ENCODE data around the gene CT45A5. TPM values are rescaled to one million over a fixed set of nuclear protein-coding genes. Genes with fewer than 3 reads are reported as not detected.
"Not testable (repeated sequence)": the region's sequence is repeated elsewhere in the genome, so short reads cannot be mapped to it uniquely, and the experiment has no call there.

CT45A5 gene, protein sequence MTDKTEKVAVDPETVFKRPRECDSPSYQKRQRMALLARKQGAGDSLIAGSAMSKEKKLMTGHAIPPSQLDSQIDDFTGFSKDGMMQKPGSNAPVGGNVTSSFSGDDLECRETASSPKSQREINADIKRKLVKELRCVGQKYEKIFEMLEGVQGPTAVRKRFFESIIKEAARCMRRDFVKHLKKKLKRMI
- not detected for total RNA-seq

DNA sequence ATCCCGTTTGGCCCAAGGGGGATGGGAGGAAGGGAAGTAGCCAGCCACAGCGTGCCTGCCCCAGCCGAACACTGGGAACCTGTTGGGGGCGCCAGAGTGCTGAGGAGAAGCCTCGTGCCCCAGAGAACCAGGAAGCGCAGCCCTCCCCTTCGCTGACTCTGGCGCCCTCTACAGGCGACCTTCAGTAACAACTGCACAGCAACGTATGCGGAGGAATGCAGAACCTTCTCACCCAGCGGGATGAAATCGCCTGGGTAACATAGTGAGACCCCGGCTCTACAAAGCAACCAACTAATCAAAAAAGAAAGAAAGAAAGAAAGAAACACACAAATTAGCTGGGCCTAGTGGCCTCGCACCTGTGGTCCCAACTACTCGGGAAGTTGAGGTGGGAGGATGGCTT is at the start of gene CT45A5:
Gene CT45A5, minus strand, starts transcription at position 101 of the 400 bp plus-strand sequence. CDS start 3,774 bp downstream, outside the sequence.
- not testable (repeated sequence) for H3K4me3 ChIP-seq; H3K4me1 ChIP-seq; H3K9me3 ChIP-seq; H3K27ac ChIP-seq; DNase-seq (ENCODE audit: low spot score in 2 of 2); H3K36me3 ChIP-seq; H3K27me3 ChIP-seq
- WGBS, result no CpG with 5 or more reads among the region's 16 CpGs

DNA sequence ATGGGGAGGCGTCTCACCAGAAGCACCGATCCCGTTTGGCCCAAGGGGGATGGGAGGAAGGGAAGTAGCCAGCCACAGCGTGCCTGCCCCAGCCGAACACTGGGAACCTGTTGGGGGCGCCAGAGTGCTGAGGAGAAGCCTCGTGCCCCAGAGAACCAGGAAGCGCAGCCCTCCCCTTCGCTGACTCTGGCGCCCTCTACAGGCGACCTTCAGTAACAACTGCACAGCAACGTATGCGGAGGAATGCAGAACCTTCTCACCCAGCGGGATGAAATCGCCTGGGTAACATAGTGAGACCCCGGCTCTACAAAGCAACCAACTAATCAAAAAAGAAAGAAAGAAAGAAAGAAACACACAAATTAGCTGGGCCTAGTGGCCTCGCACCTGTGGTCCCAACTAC is 34.6 kb upstream of the CT45A5 start, which contains the start of gene CT45A2:
Gene CT45A2, minus strand, starts transcription at position 101 of the 400 bp plus-strand sequence. CDS start 3,747 bp downstream, outside the sequence.
- not testable (repeated sequence) for H3K4me1 ChIP-seq; H3K27me3 ChIP-seq; H3K36me3 ChIP-seq; H3K27ac ChIP-seq; H3K9me3 ChIP-seq; H3K4me3 ChIP-seq; DNase-seq (ENCODE audit: low spot score in 2 of 2)
- WGBS, result no CpG with 5 or more reads among the region's 17 CpGs

DNA sequence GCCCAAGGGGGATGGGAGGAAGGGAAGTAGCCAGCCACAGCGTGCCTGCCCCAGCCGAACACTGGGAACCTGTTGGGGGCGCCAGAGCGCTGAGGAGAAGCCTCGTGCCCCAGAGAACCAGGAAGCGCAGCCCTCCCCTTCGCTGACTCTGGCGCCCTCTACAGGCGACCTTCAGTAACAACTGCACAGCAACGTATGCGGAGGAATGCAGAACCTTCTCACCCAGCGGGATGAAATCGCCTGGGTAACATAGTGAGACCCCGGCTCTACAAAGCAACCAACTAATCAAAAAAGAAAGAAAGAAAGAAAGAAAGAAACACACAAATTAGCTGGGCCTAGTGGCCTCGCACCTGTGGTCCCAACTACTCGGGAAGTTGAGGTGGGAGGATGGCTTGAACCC is 17.4 kb upstream of the CT45A5 start, which contains the start of gene CT45A6:
Gene CT45A6, minus strand, starts transcription at position 101 of the 400 bp plus-strand sequence. CDS start 3,794 bp downstream, outside the sequence.
- not testable (repeated sequence) for H3K36me3 ChIP-seq; H3K4me1 ChIP-seq; H3K27me3 ChIP-seq; H3K9me3 ChIP-seq; H3K27ac ChIP-seq; DNase-seq (ENCODE audit: low spot score in 2 of 2); H3K4me3 ChIP-seq
- no CpG with 5 or more reads among the region's 16 CpGs for WGBS

DNA sequence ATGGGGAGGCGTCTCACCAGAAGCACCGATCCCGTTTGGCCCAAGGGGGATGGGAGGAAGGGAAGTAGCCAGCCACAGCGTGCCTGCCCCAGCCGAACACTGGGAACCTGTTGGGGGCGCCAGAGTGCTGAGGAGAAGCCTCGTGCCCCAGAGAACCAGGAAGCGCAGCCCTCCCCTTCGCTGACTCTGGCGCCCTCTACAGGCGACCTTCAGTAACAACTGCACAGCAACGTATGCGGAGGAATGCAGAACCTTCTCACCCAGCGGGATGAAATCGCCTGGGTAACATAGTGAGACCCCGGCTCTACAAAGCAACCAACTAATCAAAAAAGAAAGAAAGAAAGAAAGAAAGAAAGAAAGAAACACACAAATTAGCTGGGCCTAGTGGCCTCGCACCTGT is 17.2 kb downstream of the CT45A5 start, which contains the start of gene CT45A3:
Gene CT45A3, minus strand, starts transcription at position 101 of the 400 bp plus-strand sequence. CDS start 3,747 bp downstream, outside the sequence.
- H3K27ac ChIP-seq; H3K4me1 ChIP-seq; H3K4me3 ChIP-seq; H3K36me3 ChIP-seq; H3K27me3 ChIP-seq; DNase-seq (ENCODE audit: low spot score in 2 of 2); H3K9me3 ChIP-seq: not testable (repeated sequence)
- no CpG with 5 or more reads among the region's 17 CpGs for WGBS

DNA sequence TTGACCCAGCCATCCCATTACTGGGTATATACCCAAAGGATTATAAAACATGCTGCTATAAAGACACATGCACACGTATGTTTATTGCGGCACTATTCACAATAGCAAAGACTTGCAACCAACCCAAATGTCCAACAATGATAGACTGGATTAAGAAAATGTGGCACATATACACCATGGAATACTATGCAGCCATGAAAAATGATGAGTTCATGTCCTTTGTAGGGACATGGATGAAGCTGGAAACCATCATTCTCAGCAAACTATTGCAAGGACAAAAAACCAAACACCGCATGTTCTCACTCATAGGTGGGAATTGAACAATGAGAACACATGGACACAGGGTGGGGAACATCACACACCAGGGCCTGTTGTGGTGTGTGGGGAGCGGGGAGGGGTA is 40.6 kb downstream of the CT45A5 start:
- H3K9me3 ChIP-seq; H3K4me1 ChIP-seq; H3K27me3 ChIP-seq; DNase-seq (ENCODE audit: low spot score in 2 of 2); H3K27ac ChIP-seq; H3K36me3 ChIP-seq; H3K4me3 ChIP-seq: not testable (repeated sequence)
- WGBS, result 93% methylated on average over 4 of the region's 4 CpGs

DNA sequence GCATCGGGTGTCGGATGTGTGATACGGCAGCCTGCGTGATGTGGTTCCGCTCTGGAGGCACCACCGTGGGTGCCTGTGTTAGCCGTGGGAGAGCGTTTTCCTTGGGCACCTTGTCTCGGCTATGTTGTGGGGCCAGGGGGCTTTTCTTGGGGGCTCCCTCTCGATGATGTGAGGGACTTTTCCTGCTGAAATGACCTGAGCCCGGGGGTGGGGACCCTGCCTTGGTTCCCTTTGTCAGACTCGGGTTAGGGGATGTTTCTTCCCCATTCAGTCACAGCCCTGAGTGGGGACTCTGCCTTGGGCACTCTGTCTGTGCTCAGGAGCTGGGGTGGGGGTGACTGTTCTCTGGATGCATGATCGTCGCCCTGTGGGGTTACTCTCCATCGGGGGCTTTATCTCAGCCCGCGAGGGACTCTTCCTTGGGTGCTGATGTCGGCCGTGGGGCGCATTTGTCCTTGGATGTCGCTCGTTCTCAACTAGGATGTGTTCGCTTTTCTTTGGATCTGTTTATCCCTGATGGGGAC is 44.0 kb downstream of the CT45A5 start:
- Histone ChIP-seq H3K9me3 (no peaks in the 10 kb centered on the region), H3K4me3 (no peak overlapping the region), H3K4me1 (no peaks in the 10 kb centered on the region), H3K27me3 (no peaks in the 10 kb centered on the region), H3K36me3 (no peaks in the 10 kb centered on the region), H3K27ac (no peak overlapping the region)
- TF ChIP-seq, protein P1, sequence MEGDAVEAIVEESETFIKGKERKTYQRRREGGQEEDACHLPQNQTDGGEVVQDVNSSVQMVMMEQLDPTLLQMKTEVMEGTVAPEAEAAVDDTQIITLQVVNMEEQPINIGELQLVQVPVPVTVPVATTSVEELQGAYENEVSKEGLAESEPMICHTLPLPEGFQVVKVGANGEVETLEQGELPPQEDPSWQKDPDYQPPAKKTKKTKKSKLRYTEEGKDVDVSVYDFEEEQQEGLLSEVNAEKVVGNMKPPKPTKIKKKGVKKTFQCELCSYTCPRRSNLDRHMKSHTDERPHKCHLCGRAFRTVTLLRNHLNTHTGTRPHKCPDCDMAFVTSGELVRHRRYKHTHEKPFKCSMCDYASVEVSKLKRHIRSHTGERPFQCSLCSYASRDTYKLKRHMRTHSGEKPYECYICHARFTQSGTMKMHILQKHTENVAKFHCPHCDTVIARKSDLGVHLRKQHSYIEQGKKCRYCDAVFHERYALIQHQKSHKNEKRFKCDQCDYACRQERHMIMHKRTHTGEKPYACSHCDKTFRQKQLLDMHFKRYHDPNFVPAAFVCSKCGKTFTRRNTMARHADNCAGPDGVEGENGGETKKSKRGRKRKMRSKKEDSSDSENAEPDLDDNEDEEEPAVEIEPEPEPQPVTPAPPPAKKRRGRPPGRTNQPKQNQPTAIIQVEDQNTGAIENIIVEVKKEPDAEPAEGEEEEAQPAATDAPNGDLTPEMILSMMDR (IDR thresholded peaks at IDR 0.05), result no peak
- TF ChIP-seq POLR2AphosphoS5 (IDR thresholded peaks at IDR 0.05), result no peak
- TF ChIP-seq POLR2A (IDR thresholded peaks at IDR 0.05), result no peak
- TF ChIP-seq EP300 (IDR thresholded peaks at IDR 0.05), result no peak
- 91% methylated on average over 8 of the region's 23 CpGs for WGBS
- no peak for DNase-seq (ENCODE audit: low spot score in 2 of 2)

DNA sequence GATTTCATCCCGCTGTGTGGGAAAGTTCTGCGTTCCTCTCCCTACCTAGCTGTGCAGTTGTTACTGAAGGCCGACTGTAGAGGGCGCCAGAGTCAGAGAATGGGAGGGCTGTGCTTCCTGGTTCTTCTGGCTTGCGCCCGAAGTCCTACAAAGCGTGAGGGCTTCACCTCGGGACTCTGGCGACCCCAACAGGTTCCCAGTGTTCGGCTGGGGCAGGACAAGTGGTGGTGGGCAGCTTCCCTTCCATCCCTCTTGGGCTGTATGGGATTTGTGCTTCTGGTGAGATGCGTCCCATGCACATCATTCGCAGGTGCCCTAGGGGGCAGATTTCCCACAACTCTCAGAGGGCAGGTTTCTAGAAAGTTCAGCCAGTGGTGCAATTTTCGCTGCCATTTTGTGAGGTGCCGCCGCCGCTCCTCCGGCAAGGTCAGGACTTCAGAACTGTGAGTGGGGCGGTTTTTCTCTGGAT is 44.6 kb downstream of the CT45A5 start:
- Histone ChIP-seq H3K36me3 (no peaks in the 10 kb centered on the region), H3K4me1 (no peaks in the 10 kb centered on the region), H3K27me3 (no peaks in the 10 kb centered on the region), H3K4me3 (no peak overlapping the region), H3K9me3 (no peaks in the 10 kb centered on the region), H3K27ac (no peak overlapping the region)
- DNase-seq (ENCODE audit: low spot score in 2 of 2), result no peak
- TF ChIP-seq EP300 (IDR thresholded peaks at IDR 0.05) (no peak), POLR2A (IDR thresholded peaks at IDR 0.05) (no peak), POLR2AphosphoS5 (IDR thresholded peaks at IDR 0.05) (no peak)
- TF ChIP-seq, protein P1 (IDR thresholded peaks at IDR 0.05), result no peak
- WGBS, result 46% methylated on average over 9 of the region's 18 CpGs

Data from suprapubic skin (tissue), 4 donors.